ENCODE measurements around the gene PTPRB. TPM values are rescaled to one million over a fixed set of nuclear protein-coding genes. Genes with fewer than 3 reads are reported as not detected.

PTPRB gene
- total RNA-seq, 2 donors from 2014 or later: 11.2 to 20.3 TPM

- H3K4me3 ChIP-seq: no peak overlapping the region
- H3K27me3 ChIP-seq (replicated peaks; ENCODE audit: insufficient read depth): no peaks in the 10 kb centered on the region
- intact Hi-C loops (cut with DNase I): no loop called here
- WGBS: 62% methylated on average over 1 of the region's 1 CpG
- peaks cover 18% of the 10 kb centered on the region for H3K4me1 ChIP-seq (replicated peaks)
- H3K36me3 ChIP-seq: no peaks in the 10 kb centered on the region
- DNase-seq (ENCODE audit: low spot score): no peak
- TF ChIP-seq POLR2A (IDR thresholded peaks at IDR 0.05) (no peak), POLR2AphosphoS5 (IDR thresholded peaks at IDR 0.05) (no peak)
- TF ChIP-seq, protein P1, sequence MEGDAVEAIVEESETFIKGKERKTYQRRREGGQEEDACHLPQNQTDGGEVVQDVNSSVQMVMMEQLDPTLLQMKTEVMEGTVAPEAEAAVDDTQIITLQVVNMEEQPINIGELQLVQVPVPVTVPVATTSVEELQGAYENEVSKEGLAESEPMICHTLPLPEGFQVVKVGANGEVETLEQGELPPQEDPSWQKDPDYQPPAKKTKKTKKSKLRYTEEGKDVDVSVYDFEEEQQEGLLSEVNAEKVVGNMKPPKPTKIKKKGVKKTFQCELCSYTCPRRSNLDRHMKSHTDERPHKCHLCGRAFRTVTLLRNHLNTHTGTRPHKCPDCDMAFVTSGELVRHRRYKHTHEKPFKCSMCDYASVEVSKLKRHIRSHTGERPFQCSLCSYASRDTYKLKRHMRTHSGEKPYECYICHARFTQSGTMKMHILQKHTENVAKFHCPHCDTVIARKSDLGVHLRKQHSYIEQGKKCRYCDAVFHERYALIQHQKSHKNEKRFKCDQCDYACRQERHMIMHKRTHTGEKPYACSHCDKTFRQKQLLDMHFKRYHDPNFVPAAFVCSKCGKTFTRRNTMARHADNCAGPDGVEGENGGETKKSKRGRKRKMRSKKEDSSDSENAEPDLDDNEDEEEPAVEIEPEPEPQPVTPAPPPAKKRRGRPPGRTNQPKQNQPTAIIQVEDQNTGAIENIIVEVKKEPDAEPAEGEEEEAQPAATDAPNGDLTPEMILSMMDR (IDR thresholded peaks at IDR 0.05): no peak
- H3K9me3 ChIP-seq: no peaks in the 10 kb centered on the region
- H3K27ac ChIP-seq: no peak overlapping the region
Observed at GRCh38 chr12:70638639-70639360, 1.6 kb upstream of the PTPRB start.

GRCh38 chr12:70635755-70636154, 1.5 kb downstream of the PTPRB start:
- no peak overlapping the region for H3K27ac ChIP-seq
- no peak overlapping the region for H3K4me3 ChIP-seq
- no peaks in the 10 kb centered on the region for H3K9me3 ChIP-seq
- 86% methylated on average over 7 of the region's 7 CpGs for WGBS
- no peak for DNase-seq (ENCODE audit: low spot score)
- no peak for TF ChIP-seq POLR2AphosphoS5 (IDR thresholded peaks at IDR 0.05)
- TF ChIP-seq POLR2A (IDR thresholded peaks at IDR 0.05): no peak
- TF ChIP-seq, protein P1 (IDR thresholded peaks at IDR 0.05): no peak
- intact Hi-C loops (cut with DNase I): no loop called here
- H3K36me3 ChIP-seq: no peaks in the 10 kb centered on the region
- peaks cover 9% of the 10 kb centered on the region for H3K4me1 ChIP-seq (replicated peaks)
- no peaks in the 10 kb centered on the region for H3K27me3 ChIP-seq (replicated peaks; ENCODE audit: insufficient read depth)

DNA sequence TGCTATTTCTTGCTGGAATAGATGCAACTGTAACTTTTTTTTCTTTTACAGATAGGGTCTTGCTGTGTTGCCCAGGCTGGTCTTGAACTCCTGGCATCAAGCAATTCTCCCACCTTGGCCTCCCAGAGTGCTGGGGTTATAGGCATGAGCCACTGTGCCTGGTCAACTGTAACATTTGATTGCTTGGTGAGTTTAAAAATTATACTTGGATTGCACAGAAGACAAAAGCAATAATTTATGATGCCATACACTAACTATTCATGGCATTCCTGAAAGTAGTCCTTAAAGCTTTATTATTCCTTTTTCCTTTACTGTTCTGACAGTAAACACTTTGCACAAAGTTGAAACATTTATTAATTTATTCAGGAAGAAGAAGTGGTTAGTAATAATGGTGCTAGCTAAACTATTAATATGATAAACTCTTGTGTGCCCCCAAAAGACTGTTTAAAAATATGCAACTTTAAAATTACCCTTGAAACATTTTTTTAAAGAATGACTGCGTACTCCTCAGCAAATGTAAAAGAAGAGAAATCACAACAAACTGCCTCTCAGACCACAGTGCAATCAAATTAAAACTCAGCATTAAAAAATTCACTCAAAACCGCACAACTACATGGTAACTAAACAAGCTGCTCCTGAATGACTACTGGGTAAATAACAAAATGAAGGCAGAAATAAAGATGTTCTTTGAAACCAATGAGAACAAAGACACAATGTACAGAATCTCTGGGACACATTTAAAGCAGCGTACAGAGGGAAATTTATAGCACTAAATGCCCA, 8.3 kb downstream of the PTPRB start:
- no peaks in the 10 kb centered on the region for H3K36me3 ChIP-seq
- TF ChIP-seq, protein P1 (IDR thresholded peaks at IDR 0.05): no peak
- no peak for TF ChIP-seq POLR2A (IDR thresholded peaks at IDR 0.05)
- no peak for TF ChIP-seq POLR2AphosphoS5 (IDR thresholded peaks at IDR 0.05)
- no peak overlapping the region for H3K27ac ChIP-seq
- H3K4me1 ChIP-seq (replicated peaks): no peaks in the 10 kb centered on the region
- no peaks in the 10 kb centered on the region for H3K27me3 ChIP-seq (replicated peaks; ENCODE audit: insufficient read depth)
- no peak overlapping the region for H3K4me3 ChIP-seq
- H3K9me3 ChIP-seq: no peaks in the 10 kb centered on the region
- intact Hi-C loops (cut with DNase I): no loop called here
- WGBS: 63% methylated on average over 3 of the region's 3 CpGs
- no peak for DNase-seq (ENCODE audit: low spot score)

GRCh38 chr12:70627677-70628076, 9.6 kb downstream of the PTPRB start:
- no peaks in the 10 kb centered on the region for H3K27me3 ChIP-seq (replicated peaks; ENCODE audit: insufficient read depth)
- intact Hi-C loops (cut with DNase I): no loop called here
- WGBS: 57% methylated on average over 5 of the region's 5 CpGs
- H3K4me3 ChIP-seq: no peak overlapping the region
- no peak for DNase-seq (ENCODE audit: low spot score)
- H3K27ac ChIP-seq: no peak overlapping the region
- no peaks in the 10 kb centered on the region for H3K9me3 ChIP-seq
- H3K36me3 ChIP-seq: no peaks in the 10 kb centered on the region
- no peaks in the 10 kb centered on the region for H3K4me1 ChIP-seq (replicated peaks)
- TF ChIP-seq, protein P1 (IDR thresholded peaks at IDR 0.05): no peak
- TF ChIP-seq POLR2AphosphoS5 (IDR thresholded peaks at IDR 0.05): no peak
- no peak for TF ChIP-seq POLR2A (IDR thresholded peaks at IDR 0.05)
